ENCODE results near the gene ZDHHC20.

ZDHHC20 gene, protein sequence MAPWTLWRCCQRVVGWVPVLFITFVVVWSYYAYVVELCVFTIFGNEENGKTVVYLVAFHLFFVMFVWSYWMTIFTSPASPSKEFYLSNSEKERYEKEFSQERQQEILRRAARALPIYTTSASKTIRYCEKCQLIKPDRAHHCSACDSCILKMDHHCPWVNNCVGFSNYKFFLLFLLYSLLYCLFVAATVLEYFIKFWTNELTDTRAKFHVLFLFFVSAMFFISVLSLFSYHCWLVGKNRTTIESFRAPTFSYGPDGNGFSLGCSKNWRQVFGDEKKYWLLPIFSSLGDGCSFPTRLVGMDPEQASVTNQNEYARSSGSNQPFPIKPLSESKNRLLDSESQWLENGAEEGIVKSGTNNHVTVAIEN

DNA sequence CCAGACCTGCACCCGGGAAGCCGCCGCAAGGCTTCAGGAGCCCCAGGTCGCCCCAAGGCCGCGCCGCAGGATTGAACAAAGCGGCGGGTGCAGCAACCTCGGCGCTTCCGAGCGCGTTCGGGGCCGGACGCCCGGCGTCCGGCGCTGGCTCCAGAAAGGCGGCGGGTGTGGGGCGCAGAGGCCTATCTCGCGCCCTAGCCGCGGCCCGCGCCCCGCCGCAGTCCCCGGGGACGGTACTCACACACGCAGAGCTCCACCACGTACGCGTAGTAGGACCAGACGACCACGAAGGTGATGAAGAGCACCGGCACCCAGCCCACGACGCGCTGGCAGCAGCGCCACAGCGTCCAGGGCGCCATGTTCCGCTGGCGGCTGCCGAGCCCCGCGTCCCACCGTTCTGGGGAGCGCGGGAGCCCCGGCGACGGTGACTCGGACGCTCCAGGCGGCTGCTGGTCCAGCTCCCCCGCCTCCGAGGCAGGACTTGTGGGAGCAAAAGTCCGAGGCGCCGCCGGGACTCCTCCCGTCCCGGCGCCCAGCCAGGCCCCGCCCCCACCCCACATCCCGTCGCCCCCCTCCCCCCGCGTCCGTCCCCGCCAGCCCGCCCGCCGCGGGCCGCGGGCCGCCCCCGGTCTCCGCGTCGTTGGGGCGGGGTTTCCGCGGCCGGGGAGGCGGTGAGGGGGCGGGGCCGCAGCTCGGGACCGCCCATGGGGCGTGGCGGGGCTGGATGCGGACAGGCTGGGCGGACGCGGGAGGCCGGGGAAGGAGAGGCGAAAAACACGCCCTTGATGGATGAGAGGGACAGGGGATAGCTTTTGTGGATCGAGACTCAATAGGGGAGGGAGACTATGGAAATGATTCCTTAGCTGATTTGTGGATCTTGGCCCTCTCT, at the start of gene ZDHHC20:
TSS of gene ZDHHC20 (minus strand) at position 491 of the 889 bp plus-strand sequence. CDS start at position 359, 132 bp downstream.
- peak; percentile 65 for DNase-seq (ENCODE audit: low read depth)

DNA sequence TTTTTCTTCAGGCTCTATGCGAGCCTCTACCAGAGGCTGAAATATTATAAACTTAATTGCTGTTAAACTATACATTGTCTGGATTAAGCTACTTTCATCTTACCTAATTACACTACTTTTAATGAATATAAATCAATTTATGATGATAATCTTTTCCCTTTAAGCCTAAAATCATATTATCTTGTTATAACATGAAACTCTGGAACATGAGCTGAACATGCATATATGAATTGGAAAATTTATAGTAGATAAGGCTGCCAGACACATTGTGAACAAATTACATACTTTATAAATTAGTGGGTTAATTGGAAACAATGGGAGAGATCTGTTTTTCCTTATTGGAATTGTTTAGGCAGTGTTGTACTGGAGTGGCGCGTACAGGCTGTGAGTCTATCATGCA, 45.3 kb upstream of the ZDHHC20 start:
- DNase-seq (ENCODE audit: low read depth): no peak

DNA sequence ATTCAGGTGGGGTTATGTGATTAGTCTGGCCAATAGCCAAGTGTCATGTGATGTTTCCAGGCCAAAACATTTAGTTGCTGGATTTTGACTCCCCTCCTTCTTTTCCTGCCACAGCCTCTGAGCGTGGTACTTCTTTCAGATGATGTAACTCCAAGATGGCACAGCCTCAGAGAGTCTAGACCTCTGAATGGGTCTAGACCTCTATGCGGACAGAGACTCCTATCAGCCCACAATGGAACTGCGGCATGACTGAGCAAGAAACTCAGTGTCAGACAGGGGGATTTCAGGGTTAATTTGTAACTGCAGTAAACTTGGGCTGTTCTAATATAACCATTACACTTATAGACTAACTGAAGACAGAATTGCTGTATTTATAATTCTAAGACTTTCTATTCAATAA, 42.6 kb upstream of the ZDHHC20 start:
- DNase-seq (ENCODE audit: low read depth): no peak

DNA sequence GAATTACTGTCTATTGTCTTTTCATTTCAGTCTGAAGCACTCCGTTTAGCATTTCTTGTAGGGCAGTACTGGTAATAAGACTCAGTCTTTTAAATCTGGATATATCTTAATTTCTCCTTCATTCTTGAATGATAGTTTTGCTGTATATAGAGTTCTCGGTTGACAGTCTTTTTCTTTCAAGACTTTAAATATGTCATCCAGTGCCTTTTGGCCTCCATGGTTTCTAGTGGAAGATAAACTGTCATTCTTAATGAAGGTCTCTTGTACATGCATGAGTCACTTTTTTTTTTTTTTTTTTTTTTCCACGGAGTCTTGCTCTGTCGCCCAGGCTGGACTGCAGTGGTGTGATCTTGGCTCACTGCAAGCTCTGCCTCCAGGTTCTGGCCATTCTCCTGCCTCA, 27.2 kb upstream of the ZDHHC20 start:
- no peak for DNase-seq (ENCODE audit: low read depth)

DNA sequence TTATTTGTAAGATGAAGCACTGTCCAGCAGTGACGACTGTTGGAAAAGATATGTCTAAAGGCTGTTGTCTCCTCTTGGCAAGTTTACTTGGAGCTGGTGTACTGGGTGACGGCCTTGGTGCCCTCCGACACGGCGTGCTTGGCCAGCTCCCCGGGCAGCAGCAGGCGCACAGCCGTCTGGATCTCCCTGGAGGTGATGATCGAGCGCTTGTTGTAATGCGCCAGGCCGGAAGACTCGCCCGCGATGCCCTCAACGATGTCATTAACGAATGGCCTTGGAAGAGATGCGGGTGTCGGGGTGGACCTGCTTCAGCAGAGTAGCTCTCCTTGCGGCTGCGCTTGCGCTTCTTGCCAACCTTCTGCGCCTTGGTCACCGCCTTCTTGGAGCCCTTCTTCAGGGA, 24.6 kb upstream of the ZDHHC20 start:
- no peak for DNase-seq (ENCODE audit: low read depth)

DNA sequence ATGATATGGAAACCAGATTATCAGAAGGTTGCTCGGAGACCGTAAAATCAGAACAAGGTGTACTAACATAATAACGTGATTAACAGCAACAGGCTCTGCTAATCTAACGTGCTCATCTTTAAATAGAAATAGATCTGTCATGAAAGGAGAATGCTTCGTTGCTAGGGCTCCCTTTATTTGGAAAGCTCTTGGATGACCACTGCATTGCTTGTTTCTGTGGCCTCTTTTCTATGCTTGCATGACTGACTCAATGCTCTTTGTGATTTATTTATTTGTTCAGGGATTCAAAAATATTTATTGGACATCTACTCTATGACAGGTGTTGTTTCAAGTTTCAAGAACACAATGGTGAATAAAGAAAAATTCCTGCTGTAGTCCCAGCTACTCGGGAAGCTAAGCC, 22.3 kb upstream of the ZDHHC20 start:
- DNase-seq (ENCODE audit: low read depth): no peak

DNA sequence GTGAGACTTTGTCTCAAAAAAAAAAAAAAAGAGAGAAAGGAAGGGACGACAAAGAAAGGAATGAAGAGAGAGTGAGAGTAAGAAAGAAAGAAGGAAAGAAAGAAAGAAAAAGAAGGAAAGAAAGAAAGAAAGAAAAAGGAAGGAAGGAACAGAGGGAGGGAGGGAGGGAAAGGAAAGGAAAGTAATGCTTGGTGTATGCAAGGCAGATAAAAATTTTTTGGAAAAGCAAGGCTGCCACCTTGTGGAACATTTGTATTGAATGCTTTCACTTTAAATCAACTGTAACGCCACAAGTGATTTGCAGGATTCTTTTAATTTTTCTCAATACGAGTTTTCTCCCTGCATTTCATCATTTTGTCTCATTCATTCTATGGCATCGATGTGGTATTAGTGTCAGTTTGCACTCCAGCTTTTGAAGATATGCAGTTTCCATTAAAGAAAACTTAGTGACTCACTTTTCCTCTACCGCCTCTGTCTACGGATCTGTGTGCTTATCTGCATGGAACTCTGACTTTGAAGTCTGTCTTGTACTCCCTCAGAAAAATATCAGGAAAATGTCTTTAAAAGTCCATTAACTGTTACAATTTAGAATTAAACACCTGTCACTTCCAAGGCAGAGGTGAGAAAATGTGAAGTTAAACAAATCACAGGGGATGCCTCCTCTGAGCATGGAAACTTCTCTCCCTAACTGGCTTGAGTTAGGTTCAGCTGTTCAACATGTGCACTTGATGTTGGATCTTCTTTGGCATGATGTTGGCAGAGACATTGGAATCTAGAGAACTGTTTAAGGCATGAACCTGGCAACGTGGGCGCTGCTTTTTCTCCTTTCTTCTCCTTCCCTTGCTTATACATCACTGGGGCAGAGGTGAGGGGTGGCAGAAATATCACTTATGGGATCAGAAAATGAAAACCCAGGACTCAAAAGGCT, 20.0 kb upstream of the ZDHHC20 start:
- peak; percentile 73 for DNase-seq (ENCODE audit: low read depth)

DNA sequence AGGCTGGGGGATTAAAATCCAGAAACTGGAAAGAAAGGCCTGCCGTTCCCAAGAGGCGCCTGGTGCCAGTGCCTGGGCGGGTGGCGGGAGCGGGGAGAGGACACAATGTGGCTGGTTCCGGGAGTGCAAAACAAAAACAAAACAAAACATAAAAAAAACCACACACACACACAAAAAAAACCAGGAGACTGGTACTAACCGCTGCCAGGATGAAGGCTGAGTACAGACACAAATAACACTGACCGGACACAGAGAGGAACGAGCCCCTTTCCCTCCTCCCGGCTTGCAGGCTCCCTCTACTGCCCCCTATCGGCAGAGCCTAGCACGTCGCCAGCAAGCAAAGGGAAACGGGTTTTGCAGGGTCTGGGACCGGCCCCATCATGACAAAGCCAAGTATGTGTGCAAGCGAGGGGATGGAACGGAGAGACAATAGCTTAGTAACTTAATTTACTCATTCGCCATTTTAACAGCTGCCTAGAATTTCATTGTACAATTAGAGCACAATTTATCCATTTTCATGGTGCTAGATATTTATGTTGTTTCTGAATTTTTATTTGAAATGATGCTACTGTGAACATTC, 17.9 kb upstream of the ZDHHC20 start:
- peak; percentile 59 for DNase-seq (ENCODE audit: low read depth)

DNA sequence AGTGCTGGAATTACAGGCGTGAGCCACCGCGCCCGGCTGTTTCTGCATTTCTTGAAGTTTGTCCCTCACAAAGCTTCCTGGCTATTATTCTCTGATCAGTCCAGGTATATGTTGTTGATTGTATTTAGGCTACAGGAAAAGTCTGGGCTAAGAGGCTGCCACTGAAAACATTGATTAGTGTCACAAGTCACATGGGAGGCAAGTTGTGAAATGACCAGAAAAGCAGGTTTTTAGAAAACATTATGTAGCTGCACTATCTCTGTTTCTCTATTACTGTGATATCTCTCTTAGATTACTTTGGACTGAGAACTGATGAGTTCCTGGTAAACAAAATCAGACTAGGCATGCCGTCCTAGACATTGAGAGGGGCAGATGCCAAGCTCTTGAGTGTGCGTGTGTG, 16.0 kb upstream of the ZDHHC20 start:
- no peak for DNase-seq (ENCODE audit: low read depth)

DNA sequence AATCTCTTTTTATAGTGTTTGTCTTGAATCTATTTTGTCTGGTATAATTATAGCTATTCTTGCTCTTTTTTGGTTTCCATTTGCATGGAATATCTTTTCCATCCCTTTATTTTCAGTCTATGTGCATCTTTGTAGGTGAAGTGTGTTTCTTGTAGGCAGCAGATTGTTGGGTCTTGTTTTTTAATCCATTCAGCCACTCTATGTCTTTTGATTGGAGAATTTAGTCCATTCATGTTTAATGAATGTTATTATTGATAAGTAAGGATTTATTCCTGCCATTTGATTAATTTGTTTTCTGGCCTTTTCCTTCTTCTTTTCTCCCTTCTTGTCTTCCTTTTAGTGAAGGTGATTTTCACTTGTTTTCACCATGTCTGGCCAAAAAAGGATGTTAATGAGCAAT, 11.7 kb upstream of the ZDHHC20 start:
- DNase-seq (ENCODE audit: low read depth): no peak

DNA sequence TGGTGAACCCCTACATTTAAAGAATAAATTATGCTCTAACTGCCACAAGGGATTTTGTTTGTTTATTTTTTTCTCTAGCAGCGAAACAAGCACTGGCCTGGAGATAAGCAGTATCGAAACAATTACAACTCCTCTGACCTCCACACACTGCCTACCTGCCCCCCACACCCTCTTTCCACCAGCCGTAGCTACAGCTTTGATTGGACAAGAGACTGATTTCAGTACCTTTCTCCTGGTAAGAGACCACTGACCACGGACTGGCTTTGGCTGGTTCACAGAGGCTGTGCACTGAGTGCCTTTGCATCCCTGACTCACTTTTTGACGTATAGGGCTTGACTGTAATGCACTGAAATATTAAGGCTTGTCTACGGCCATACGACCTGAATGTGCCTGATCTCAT, 7.4 kb upstream of the ZDHHC20 start:
- DNase-seq (ENCODE audit: low read depth): no peak

DNA sequence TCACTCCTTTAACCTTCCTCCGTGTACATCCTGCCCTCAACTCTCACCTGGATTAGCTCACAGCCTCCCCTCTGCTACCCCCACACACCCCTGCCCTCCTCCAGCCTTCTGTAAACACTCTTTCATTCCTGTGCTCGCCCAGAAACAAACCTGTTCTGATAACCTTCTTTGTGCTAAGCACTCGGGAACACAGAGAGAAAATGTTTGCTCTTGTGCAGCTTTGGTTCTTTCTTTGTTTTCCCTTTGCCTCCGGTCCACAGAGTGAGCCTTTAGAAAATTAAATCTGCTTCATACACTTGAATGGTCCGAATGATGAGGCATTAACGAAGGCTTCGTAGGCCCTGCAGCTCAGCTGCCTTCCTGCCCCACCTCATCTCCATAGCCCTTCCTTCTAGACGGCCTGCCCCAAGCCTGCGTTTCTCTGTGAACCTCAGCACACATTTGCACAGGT, 6.6 kb upstream of the ZDHHC20 start:
- DNase-seq (ENCODE audit: low read depth): no peak

DNA sequence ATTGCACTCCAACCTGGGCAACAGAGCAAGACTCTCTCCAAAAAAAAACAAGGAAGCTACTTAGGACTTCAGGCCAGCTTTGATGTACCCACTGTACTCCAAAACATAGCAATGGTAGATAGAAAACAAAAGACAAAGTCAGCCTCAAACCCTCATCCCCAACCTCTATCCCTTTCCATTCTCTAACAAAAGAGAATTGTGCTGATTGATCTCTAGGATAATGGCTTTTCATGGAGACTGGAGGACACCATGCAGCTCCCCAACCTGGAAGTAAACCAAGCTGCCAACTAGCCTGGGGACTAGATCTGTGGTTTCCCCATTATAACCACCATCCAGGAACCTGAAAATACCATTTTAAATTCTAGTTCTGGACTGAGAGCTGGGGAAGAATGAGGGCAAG, 4.3 kb upstream of the ZDHHC20 start:
- no peak for DNase-seq (ENCODE audit: low read depth)

DNA sequence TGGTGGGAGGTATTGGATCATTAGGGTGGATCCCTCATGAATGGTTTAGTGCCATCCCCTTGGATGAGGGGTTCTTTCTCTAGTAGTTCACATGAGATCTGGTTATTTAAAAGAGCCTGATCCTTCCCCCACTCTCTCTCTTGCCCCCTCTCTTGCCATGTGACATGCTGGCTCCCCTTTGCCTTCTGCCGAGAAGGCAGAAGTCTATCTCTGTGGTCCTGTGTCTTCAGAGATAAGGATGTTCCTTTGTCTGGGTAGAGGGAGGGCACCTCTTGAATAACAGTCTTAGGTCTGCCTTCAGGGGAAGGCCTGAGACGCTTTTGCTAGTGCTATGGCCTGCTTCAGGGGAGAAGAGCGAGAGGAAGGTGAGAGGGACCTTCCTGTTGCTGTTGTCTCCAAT, 2.0 kb upstream of the ZDHHC20 start:
- no peak for DNase-seq (ENCODE audit: low read depth)

DNA sequence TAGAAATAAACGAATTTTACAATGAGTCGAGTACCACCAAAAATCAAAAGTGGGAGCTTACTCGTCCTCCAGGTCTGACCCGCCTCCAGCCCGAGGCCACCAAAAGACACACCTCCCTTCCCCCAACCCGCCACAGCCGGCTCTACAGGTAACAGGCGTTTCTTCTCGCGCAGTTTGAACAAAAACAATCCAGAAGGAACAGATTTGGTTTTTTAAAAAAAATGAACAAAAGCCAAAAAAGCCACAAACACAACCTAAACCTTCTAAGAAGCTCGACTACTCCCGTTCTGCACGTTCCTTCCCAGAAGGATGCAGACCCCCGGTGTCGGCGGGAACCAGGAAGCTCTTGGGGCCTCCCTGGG, 671 bp downstream of the ZDHHC20 start:
- DNase-seq (ENCODE audit: low read depth): no peak

DNA sequence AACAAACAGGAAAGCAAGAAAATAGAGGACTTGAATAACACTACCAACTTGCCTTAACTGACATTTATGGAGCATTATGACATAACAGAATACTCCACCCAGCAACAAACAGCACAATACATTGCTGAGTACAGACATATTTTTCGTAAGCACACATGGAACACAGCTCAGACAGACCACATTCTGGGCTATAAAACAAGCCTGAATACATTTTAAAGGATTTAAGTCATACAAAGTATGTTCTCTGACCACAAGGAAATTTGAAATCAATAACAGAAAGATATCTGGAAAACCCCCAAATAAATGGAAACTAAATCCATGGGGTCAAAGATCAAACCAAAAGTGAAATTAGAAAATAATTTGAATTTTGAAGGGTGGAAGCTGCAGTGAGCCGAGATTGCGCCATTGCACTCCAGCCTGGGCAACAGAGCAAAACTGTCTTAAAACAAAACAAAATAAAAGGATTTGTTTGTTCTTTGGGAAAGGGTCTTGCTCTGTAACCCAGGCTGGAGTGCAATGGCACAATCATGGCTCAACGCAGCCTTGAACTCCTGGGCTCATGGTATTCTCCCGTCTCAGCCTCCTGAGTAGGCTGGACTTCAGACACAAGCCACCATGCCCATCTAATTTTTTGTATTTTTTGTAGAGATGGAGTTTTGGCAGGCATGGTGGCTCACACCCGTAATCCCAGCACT, 5.6 kb downstream of the ZDHHC20 start:
- peak; percentile 31 for DNase-seq (ENCODE audit: low read depth)

DNA sequence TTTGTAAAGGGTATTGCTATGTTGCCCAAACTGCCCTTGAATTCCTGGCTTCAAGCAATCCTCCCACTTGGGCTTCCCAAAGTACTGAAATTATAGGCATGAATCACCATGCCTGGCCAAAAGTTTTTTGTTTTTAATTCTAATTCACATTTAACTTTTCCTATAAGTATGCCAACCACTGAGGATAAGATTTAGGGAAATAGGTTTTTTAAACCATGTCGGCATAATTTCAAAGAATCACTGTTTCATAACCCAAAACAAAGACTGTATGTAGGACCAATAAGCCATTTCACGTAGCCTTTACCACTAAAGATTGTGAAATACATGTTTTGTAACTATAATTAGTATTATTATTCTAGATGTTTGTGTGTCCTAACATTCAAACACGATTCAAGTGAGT, 8.2 kb downstream of the ZDHHC20 start:
- DNase-seq (ENCODE audit: low read depth): peak; percentile 27

DNA sequence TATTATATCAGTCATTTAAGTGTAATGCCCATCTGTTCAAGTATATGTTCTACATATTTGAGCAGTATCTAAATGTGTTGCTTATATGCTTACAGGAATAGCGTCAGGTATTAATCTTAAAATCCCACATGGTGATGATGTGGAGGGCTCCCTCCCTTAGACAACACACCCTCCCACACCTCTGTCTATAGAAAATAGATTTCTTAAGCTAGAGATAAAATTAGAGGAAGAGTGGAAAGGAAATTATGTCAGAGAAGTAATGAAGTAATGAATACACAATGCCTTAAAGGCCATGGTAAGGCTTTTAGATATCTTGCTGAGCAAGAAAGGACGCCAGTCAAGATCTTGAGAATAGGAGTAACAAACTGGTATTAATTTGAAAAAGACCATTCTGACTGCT, 12.4 kb downstream of the ZDHHC20 start:
- DNase-seq (ENCODE audit: low read depth): no peak

DNA sequence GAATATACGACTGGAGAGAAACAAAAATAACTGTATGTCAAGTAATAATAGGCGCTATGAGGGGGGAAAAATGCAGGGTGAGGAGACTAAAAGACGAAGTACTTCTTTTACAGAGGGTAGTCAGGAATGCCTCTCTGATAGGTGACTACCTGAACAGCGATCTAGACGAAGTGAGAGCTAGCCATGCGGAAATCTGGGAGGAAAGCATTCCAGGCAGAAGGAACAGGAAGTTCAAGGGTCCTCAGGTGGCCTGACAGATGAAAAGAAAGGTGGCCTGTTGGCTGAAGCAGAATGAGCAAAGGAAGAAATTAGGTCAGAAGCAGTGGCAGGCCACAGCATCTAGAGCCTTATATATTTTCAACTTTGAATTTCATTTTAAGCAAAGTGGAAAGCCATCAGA, 13.3 kb downstream of the ZDHHC20 start:
- no peak for DNase-seq (ENCODE audit: low read depth)

DNA sequence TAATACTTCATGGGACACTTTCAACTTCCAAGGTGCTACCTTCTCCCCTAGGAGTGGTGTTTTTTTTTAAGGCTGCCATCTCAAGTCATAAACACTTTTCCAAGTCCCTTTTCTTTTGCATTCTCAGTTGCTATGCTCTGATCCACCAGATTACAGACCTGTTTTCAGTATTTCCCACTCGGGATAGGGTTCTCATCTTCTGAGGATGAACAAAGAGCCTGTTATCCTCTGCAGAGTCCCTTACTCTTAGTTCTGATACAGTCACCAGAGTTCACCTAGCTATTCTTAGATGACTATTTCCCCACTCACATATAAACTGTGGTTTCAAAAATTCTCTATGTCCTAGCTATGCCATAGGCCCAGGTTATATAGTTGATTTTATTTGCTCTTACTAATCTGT, 15.9 kb downstream of the ZDHHC20 start:
- DNase-seq (ENCODE audit: low read depth): no peak

DNA sequence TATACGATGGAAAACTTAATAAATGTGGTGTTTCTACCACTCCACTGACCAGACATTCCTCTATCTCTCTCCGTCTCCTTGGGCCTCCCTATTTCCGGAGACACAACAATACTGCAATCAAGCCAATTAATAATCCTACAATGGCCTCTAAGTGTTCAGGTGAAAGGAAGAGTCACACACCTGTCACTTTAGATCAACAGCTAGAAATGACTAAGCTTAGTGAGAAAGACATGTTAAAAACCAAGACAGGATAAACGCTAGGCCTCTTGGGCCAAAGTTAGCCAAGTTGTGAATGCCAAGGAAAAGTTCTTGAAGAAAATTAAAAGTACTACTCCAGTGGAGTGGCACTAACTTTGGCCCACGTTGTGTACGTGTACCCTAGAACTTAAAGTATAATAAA, 22.5 kb downstream of the ZDHHC20 start:
- no peak for DNase-seq (ENCODE audit: low read depth)
